Thyroid gland (tissue), 4 donors: ENCODE data around the gene MPG. TPM values are rescaled to one million over a fixed set of nuclear protein-coding genes. Genes with fewer than 3 reads are reported as not detected.

Experiments
- DNase-seq, 2 donors: peaks; one replicate each; pipeline ENCODE4 v3.0.0-alpha.2; 2019
- H3K27ac ChIP-seq, 3 donors: fragments of 200-600 bp; sonication (generic); 1 replicate in 2 of 3; 2 replicates in 1 of 3; pipeline ENCODE4 v1.5.1; 2016 to 2019; ENCODE audit warnings: mild to moderate bottlenecking in 1 of 3, moderate library complexity in 1 of 3
- H3K27me3 ChIP-seq: fragments of 200-600 bp; sonication (generic); one replicate; pipeline ENCODE4 v1.5.1; 2019
- H3K36me3 ChIP-seq, 2 donors: fragments of 200-600 bp; sonication (generic); one replicate each; pipeline ENCODE4 v1.5.1; 2016 to 2019
- H3K4me1 ChIP-seq, 2 donors: fragments of 200-600 bp; sonication (generic); one replicate each; pipeline ENCODE4 v1.5.1; 2017 to 2019
- H3K4me3 ChIP-seq, 3 donors: fragments of 200-600 bp; sonication (generic); replicated peaks in 1 of 3; 1 replicate in 2 of 3; 2 replicates in 1 of 3; pipeline ENCODE4 v1.5.1; 2016; ENCODE audit warnings: mild to moderate bottlenecking in 1 of 3
- H3K9me3 ChIP-seq: fragments of 200-600 bp; sonication (generic); one replicate; pipeline ENCODE4 v1.5.1; 2017
- POLR2A ChIP-seq, 2 donors: fragments of 450-650 bp; IDR thresholded peaks; one replicate each; pipeline ENCODE4 v1.6.1; 2017; ENCODE audit warnings: antibody characterized with exemption in 2 of 2, mild to moderate bottlenecking in 2 of 2, moderate library complexity in 1 of 2
- WGBS, 2 donors: methylation state at CpG; one replicate each; pipeline ENCODE4 v1.1.5; 2017; 5-methylcytosine and 5-hydroxymethylcytosine counted together
- intact Hi-C: fragments of 100-400 bp; cut with DNase I; formaldehyde crosslinking; loops from one replicate; pipeline ENCODE4 v1.15.1; 2023
- total RNA-seq, 4 donors: library from RNA; depleted of rRNA; stranded (reverse); fragments of >200 nt; gene quantifications; one replicate each; pipeline ENCODE4 v1.2.3, GENCODE V29; 2016
- TF ChIP-seq, protein P1 (sequence below), 6 experiments: fragments of 200-600 bp in 3 of 6; fragments of 450-650 bp in 3 of 6; sonication (generic) in 3 of 6; IDR thresholded peaks; one replicate each; pipeline ENCODE4 v1.5.1; 2016 to 2019; ENCODE audit warnings: antibody characterized with exemption in 6 of 6, mild to moderate bottlenecking in 2 of 6, inconsistent platforms in 1 of 6, moderate library complexity in 1 of 6

Gene MPG
- total RNA-seq, 4 donors from 2014 or later = 75.8 to 150 (median 104) TPM

DNA sequence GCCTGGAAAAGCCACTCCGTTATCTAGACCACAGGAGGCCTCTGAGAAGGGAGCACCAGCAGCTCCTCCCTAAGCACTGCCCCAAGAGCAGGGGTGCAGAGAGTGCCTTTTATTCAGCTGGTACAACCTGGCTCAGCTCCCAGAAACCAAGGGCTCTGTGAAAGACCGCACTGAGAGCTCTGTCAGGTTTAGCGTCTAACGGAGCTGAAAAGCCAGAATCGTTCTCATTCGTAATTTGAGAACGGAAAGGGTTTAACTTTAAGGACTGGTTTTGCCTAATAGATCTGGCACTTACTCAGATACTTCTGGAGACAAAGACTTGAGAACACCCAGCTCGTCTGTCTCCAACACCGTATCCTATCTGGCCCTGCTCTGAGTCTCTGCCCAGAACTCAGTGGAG, 13.5 kb downstream of the MPG start:
- peak; percentile 94 to 95 for DNase-seq
- H3K4me3 ChIP-seq = no peak overlapping the region
- H3K27ac ChIP-seq = peak overlapping the region; percentile 2 to 49 (median 16)
- H3K9me3 ChIP-seq = no peaks in the 10 kb centered on the region
- 30 to 45% methylated on average over 9 of the region's 9 CpGs for WGBS, 2 donors
- peaks cover 11 to 19% of the 10 kb centered on the region in 2 donors for H3K4me1 ChIP-seq
- intact Hi-C loops = no loop called here
- H3K36me3 ChIP-seq = peaks cover 17 to 32% of the 10 kb centered on the region in 2 donors
- no peaks in the 10 kb centered on the region for H3K27me3 ChIP-seq
- TF ChIP-seq, protein P1, sequence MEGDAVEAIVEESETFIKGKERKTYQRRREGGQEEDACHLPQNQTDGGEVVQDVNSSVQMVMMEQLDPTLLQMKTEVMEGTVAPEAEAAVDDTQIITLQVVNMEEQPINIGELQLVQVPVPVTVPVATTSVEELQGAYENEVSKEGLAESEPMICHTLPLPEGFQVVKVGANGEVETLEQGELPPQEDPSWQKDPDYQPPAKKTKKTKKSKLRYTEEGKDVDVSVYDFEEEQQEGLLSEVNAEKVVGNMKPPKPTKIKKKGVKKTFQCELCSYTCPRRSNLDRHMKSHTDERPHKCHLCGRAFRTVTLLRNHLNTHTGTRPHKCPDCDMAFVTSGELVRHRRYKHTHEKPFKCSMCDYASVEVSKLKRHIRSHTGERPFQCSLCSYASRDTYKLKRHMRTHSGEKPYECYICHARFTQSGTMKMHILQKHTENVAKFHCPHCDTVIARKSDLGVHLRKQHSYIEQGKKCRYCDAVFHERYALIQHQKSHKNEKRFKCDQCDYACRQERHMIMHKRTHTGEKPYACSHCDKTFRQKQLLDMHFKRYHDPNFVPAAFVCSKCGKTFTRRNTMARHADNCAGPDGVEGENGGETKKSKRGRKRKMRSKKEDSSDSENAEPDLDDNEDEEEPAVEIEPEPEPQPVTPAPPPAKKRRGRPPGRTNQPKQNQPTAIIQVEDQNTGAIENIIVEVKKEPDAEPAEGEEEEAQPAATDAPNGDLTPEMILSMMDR (IDR thresholded peaks at IDR 0.05) = no peak
- no peak for TF ChIP-seq POLR2A (IDR thresholded peaks at IDR 0.05)

DNA sequence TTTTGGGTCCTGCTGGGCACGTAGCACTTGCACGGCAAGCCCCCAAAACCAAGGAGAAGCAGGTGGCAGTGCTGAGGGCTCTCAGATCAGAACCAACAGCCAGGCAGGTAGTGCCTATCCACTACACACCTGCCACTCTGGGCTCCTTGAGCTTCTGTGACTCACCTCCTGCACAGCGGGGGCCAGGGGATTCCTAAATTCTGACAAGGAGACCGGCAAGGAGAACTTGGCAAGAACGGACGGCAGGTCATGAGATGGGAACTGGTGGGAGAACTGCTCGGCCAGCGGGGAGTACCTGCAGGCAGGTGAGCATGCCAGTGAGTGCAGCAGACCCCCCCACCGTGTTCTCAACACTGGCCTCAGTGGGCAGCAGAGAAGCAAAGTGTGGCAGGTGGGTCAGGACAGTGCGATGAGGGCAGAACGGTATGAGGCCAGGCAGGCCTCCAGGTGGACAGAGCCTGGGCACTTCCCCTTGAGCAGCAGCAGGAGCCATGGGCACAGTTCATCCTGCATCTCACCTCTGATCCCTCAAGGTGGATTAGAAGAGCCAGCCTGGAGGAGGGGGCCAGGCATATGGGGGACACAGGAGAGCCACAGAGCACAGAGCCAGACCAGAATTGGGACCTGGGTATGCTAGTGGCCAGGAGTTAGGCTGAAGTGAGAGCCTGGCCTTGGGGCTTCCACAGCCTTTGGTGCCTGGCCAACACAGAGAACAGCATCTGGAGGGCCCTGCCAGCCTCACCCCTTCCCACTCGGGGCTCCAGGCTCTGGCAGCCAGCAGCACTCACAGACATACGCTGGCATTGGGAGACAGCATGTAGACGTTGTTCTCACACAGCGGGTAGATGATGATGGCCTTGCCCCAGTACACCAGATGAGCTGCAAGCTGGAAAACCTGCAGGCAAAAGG, 14.7 kb downstream of the MPG start:
- intact Hi-C loops = no loop called here
- 60 to 84% methylated on average over 10 to 11 of the region's 15 CpGs for WGBS, 2 donors
- H3K27ac ChIP-seq = peak overlapping the region; percentile 16 to 40 (median 24)
- peaks cover 11 to 19% of the 10 kb centered on the region in 2 donors for H3K4me1 ChIP-seq
- H3K4me3 ChIP-seq = no peak overlapping the region
- no peak for TF ChIP-seq POLR2A (IDR thresholded peaks at IDR 0.05)
- TF ChIP-seq, protein P1 (IDR thresholded peaks at IDR 0.05) = no peak
- no peaks in the 10 kb centered on the region for H3K27me3 ChIP-seq
- no peaks in the 10 kb centered on the region for H3K9me3 ChIP-seq
- H3K36me3 ChIP-seq = peaks cover 10 to 21% of the 10 kb centered on the region in 2 donors
- peak; percentile 74 to 86 for DNase-seq

DNA sequence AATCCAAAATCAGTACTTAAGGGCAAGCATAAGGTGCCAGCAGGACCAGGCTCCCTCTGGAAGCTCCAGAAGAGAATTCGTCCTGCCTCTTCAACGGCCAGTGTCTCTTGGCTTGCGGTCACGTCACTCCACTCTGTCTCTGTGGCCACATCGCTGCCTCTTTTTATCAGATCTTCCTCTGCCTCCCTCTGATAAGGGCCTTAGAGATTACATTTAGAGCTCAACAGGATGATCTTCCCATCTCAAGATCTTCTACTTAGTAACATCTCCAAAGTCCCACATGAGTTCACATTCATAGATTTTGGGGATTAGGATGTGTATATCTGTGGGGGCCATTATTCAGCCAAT, 16.9 kb downstream of the MPG start:
- intact Hi-C loops = no loop called here
- Histone ChIP-seq H3K9me3 (no peaks in the 10 kb centered on the region), H3K36me3 (peaks cover 0 to 4% of the 10 kb centered on the region in 2 donors), H3K27ac (no peak overlapping the region), H3K4me1 (peaks cover 11 to 19% of the 10 kb centered on the region in 2 donors), H3K4me3 (no peak overlapping the region), H3K27me3 (no peaks in the 10 kb centered on the region)
- no peak for DNase-seq
- TF ChIP-seq POLR2A (IDR thresholded peaks at IDR 0.05) = no peak
- TF ChIP-seq, protein P1 (IDR thresholded peaks at IDR 0.05) = no peak
- 93 to 96% methylated on average over 5 of the region's 5 CpGs for WGBS, 2 donors

DNA sequence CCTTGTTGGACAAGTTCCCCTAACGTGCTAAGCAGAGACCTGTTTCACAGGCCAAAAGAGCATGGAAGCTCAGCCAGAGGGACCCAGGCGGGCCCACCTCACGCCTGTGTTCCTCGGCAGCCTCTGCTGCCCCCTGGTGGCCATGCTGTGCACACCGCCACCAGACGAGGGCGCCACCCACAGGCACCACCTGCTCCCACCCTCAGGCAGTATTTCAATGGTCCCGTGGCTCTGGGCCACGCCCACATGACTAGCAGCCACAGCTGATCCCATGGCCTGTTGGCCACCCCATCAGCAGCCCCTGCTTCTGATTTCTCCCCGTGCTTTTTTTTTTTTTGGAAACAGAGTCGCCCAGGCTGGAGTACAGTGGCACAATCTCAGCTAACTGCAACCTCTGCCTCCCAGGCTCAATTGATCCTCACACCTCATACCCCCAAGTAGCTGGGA, 18.9 kb downstream of the MPG start:
- Histone ChIP-seq H3K4me3 (no peak overlapping the region), H3K9me3 (no peaks in the 10 kb centered on the region), H3K27me3 (no peaks in the 10 kb centered on the region), H3K36me3 (no peaks in the 10 kb centered on the region), H3K27ac (no peak overlapping the region), H3K4me1 (peaks cover 3 to 18% of the 10 kb centered on the region in 2 donors)
- 13 to 20% methylated on average over 10 of the region's 11 CpGs for WGBS, 2 donors
- TF ChIP-seq POLR2A (IDR thresholded peaks at IDR 0.05) = no peak
- TF ChIP-seq, protein P1 (IDR thresholded peaks at IDR 0.05) = peak; percentile 93 to 99 (median 98)
- intact Hi-C loops = no loop called here
- peak; percentile 89 to 91 for DNase-seq

DNA sequence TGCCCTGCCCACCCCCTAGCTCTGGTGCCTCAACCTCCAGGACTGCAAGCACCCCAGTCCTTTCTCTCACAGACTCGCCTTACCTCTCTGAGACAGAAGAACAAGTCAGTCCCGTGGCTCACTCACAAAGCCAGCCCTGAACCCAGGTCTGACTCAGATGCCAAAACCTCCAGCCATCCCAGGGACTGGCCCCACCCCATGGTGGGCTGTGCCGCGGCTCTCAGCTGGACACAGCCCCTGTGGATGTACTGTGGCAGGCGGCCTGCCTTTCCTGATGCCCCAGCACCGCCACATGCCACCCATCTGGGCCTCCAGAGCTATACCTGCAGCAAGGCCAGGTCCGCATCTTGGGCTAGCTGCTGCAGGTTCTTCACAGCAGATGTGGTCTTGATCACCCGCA, 19.8 kb downstream of the MPG start:
- Histone ChIP-seq H3K36me3 (no peaks in the 10 kb centered on the region), H3K27me3 (no peaks in the 10 kb centered on the region), H3K4me3 (no peak overlapping the region), H3K27ac (no peak overlapping the region), H3K4me1 (peaks cover 0 to 10% of the 10 kb centered on the region in 2 donors), H3K9me3 (no peaks in the 10 kb centered on the region)
- 87 to 94% methylated on average over 4 to 5 of the region's 8 CpGs for WGBS, 2 donors
- DNase-seq = no peak
- TF ChIP-seq POLR2A (IDR thresholded peaks at IDR 0.05) = no peak
- TF ChIP-seq, protein P1 (IDR thresholded peaks at IDR 0.05) = no peak
- intact Hi-C loops = no loop called here
